ENCODE results near the gene EFCAB8. TPM values are rescaled to one million over a fixed set of nuclear protein-coding genes. Genes with fewer than 3 reads are reported as not detected.

Gene EFCAB8
- total RNA-seq, 2 donors from 2014 or later, result not detected

DNA sequence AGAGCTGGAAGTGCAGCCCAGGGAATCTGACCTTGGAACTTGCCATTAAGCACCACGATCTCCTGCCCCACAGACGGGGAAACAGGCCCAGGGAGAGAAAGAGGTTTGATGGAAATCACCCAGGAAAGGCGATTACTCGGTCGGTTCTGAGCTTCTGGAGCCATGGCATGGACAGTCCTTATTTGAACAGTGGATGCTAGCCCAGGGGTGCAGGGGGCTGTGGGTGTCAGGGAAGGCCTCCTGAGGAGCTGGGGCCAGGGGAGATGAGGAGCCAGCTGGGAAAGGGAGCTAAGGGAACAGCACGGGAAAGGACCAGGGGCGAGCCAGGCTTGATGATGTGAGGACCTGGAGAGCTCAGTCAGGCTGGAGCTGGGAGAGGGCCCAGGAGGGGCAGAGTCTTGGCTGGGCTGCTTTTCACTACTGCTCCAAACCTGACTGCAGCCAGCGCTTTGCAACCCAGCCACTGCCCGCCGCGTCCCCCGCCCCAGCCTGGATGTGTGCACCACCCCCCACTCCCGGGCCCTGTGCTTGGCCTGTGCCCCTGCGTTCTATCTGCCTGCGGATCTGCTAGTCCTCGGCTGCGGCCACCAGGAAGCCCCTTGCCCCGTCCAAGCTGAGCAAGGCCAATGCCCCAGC, 127.7 kb downstream of the EFCAB8 start:
- Histone ChIP-seq H3K4me3 (no peak overlapping the region), H3K9me3 (no peaks in the 10 kb centered on the region), H3K36me3 (no peaks in the 10 kb centered on the region), H3K27ac (no peak overlapping the region), H3K27me3 (no peaks in the 10 kb centered on the region), H3K4me1 (peaks cover 0 to 6% of the 10 kb centered on the region in 2 donors)
- no peak for DNase-seq (ENCODE audit: low spot score)
- TF ChIP-seq, protein P1, sequence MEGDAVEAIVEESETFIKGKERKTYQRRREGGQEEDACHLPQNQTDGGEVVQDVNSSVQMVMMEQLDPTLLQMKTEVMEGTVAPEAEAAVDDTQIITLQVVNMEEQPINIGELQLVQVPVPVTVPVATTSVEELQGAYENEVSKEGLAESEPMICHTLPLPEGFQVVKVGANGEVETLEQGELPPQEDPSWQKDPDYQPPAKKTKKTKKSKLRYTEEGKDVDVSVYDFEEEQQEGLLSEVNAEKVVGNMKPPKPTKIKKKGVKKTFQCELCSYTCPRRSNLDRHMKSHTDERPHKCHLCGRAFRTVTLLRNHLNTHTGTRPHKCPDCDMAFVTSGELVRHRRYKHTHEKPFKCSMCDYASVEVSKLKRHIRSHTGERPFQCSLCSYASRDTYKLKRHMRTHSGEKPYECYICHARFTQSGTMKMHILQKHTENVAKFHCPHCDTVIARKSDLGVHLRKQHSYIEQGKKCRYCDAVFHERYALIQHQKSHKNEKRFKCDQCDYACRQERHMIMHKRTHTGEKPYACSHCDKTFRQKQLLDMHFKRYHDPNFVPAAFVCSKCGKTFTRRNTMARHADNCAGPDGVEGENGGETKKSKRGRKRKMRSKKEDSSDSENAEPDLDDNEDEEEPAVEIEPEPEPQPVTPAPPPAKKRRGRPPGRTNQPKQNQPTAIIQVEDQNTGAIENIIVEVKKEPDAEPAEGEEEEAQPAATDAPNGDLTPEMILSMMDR (IDR thresholded peaks at IDR 0.05), result no peak

DNA sequence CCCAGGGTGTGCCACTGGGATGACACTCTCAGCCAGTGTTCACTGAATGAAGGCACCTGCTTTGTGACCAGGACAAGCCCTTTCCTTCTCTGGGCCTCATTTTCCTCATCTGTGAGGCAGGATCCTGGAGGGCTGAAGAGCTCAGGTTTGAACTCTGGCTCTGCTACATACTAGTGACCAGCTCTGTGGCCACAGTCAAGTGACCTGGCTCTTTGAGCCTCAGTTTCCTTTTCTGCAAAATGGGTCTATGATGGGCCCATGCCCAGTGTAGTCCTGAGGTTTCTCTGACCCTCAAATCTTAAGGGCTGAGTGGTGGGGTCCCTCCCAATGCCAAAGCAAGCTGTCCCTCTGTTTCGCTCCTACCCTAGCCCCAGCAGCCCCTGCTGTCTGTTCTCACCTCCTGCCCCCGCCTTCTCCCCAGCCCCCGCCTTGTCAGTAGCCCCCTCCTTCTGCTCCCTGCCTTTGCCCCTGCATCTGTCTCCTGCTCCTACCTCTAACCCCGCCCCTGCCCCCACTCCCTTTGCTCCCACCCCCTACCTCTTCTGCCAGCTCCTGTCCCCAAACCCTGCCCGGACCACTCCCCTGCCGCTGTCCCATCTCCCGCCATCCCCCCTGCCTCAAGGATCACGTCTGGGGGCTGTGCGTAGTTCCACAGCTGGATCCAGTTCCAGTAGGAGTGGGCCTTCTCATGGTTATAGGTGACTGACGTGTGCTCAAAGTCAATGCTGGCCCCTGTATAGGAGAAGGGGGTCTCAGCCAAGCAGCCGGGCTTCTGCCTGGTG, 128.5 kb downstream of the EFCAB8 start:
- peaks cover 0 to 6% of the 10 kb centered on the region in 2 donors for H3K4me1 ChIP-seq
- no peak for DNase-seq (ENCODE audit: low spot score)
- H3K36me3 ChIP-seq, result no peaks in the 10 kb centered on the region
- H3K9me3 ChIP-seq, result no peaks in the 10 kb centered on the region
- TF ChIP-seq, protein P1 (IDR thresholded peaks at IDR 0.05), result no peak
- no peak overlapping the region for H3K27ac ChIP-seq
- H3K27me3 ChIP-seq, result no peaks in the 10 kb centered on the region
- no peak overlapping the region for H3K4me3 ChIP-seq

DNA sequence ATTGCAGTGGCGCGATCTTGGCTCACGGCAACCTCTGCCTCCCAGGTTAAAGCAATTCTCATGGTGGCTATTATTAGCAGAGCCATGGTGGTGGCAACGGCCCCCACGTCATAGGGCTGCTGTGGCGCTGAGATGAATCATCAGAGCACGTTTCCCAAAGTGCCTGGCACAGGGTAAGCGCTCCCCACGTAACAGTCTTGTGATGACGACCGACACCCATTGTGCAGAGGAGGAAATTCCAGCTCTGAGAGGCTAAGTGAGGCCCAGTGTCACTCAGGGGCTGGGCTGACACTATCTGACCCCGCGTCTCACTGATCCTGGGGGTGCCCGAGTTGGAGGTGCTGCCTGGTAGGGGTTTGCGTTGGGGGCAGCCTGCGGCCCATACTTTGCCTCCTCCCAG, 129.3 kb downstream of the EFCAB8 start:
- Histone ChIP-seq H3K27me3 (no peaks in the 10 kb centered on the region), H3K27ac (no peak overlapping the region), H3K4me3 (no peak overlapping the region), H3K36me3 (no peaks in the 10 kb centered on the region), H3K9me3 (no peaks in the 10 kb centered on the region), H3K4me1 (no peaks in the 10 kb centered on the region)
- no peak for DNase-seq (ENCODE audit: low spot score)
- TF ChIP-seq, protein P1 (IDR thresholded peaks at IDR 0.05), result no peak

DNA sequence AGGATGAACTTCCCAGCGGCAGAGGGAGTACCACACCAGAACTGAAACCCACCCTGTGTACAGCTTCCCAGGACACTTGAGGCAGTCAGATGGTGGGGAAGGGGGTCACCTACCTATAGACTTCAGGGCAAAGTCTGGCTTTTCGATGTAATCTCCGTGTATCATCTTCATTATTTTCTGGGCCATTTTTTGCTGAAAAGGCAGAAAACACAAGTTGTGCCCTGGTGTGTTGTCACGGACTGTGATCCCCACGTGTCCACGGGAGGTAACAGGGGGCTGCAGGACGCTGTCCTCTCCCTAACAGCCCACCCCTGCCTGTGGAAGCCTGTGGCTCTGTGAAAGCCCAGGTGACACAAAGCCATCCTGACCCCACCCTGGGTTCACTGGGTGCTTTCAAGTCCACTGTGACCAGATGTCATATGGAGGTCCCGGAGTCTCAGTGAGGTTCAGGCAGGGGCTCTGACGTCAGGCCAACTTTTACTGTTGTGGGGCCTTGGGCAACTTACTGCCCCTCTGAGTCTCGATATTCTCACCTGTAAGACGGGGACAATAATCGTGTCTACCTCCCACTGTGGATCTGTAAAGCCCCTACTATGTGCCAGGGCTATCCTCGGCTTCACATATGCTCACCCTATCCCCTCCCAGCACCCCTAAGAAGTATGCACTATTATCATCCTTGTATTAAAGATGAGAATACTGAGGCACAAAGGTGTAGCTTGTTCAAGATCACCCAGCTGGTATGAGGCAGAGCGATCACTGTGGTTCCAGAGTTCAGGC, 131.0 kb downstream of the EFCAB8 start:
- Histone ChIP-seq H3K27me3 (no peaks in the 10 kb centered on the region), H3K27ac (no peak overlapping the region), H3K36me3 (no peaks in the 10 kb centered on the region), H3K4me3 (no peak overlapping the region), H3K9me3 (peaks cover 0 to under 1% of the 10 kb centered on the region in 2 donors), H3K4me1 (no peaks in the 10 kb centered on the region)
- TF ChIP-seq, protein P1 (IDR thresholded peaks at IDR 0.05), result no peak
- no peak for DNase-seq (ENCODE audit: low spot score)

DNA sequence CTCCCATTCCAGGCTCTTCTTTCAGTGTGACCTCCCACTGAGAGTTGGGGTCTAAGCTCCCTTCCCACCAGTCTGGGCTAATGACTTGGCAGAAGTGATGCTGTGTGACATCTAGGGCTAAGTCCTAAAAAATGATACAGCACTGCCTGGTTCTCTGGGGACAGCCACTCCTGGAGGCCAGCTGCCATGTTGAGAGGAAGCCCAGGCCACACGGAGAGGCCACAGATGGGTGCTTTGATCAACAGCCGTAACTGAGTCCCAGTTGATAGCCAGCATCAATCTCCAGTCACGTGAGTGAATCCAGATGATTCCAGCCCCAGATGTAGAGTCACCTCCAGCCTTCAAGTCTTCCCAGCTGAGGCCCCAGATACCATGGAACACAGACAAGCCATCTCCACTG, 131.7 kb downstream of the EFCAB8 start:
- H3K36me3 ChIP-seq, result no peaks in the 10 kb centered on the region
- H3K27ac ChIP-seq, result no peak overlapping the region
- no peak overlapping the region for H3K4me3 ChIP-seq
- H3K9me3 ChIP-seq, result peaks cover 0 to 7% of the 10 kb centered on the region in 2 donors
- DNase-seq (ENCODE audit: low spot score), result no peak
- no peaks in the 10 kb centered on the region for H3K27me3 ChIP-seq
- TF ChIP-seq, protein P1 (IDR thresholded peaks at IDR 0.05), result no peak
- no peaks in the 10 kb centered on the region for H3K4me1 ChIP-seq

All from right atrium auricular region (tissue), 2 donors.